H9 (cell line): ENCODE results near the gene PEG3. TPM values are rescaled to one million over a fixed set of nuclear protein-coding genes. Genes with fewer than 3 reads are reported as not detected.

Source experiments
- DNase-seq: peaks from one replicate; pipeline ENCODE4 v3.0.0-alpha.2; 2017
- H2AFZ ChIP-seq: one replicate; pipeline ENCODE4 v1.6.1; 2013; ENCODE audit warnings: mild to moderate bottlenecking, low read length, control low read depth, moderate library complexity
- H2AK5ac ChIP-seq: 2 replicates; pipeline ENCODE4 v1.6.1; 2013; ENCODE audit warnings: low read length, control low read depth, mixed read lengths; ENCODE audit not compliant: insufficient read length
- H2BK120ac ChIP-seq: one replicate; pipeline ENCODE4 v1.6.1; 2013; ENCODE audit warnings: low read depth, mild to moderate bottlenecking, low read length, control low read depth, inconsistent platforms; ENCODE audit not compliant: poor library complexity, severe bottlenecking
- H2BK12ac ChIP-seq: 2 replicates; pipeline ENCODE4 v1.6.1; 2013; ENCODE audit warnings: low read length, control low read depth, mixed read lengths, low read depth; ENCODE audit not compliant: insufficient read length
- H2BK15ac ChIP-seq: 2 replicates; pipeline ENCODE4 v1.6.1; 2013; ENCODE audit warnings: low read depth, low read length, control low read depth
- H2BK20ac ChIP-seq: one replicate; pipeline ENCODE4 v1.6.1; 2013; ENCODE audit warnings: low read depth, mild to moderate bottlenecking, low read length, control low read depth, inconsistent platforms; ENCODE audit not compliant: poor library complexity, severe bottlenecking
- H2BK5ac ChIP-seq: 2 replicates; pipeline ENCODE4 v1.6.1; 2013; ENCODE audit warnings: low read length, control low read depth, mixed read lengths; ENCODE audit not compliant: insufficient read length
- H3K14ac ChIP-seq: 2 replicates; pipeline ENCODE4 v1.6.1; 2013; ENCODE audit warnings: low read length, control low read depth; ENCODE audit not compliant: insufficient read depth
- H3K18ac ChIP-seq: 2 replicates; pipeline ENCODE4 v1.6.1; 2013; ENCODE audit warnings: low read depth, mild to moderate bottlenecking, mixed read lengths, low read length, control low read depth; ENCODE audit not compliant: insufficient read length
- H3K23ac ChIP-seq: 2 replicates; pipeline ENCODE4 v1.6.1; 2013; ENCODE audit warnings: low read length, control low read depth, mixed read lengths, low read depth; ENCODE audit not compliant: insufficient read length
- H3K23me2 ChIP-seq: 2 replicates; pipeline ENCODE4 v1.6.1; 2013; ENCODE audit warnings: low read depth, mild to moderate bottlenecking, mixed read lengths, low read length, control low read depth; ENCODE audit not compliant: insufficient read length, poor library complexity, severe bottlenecking
- H3K27ac ChIP-seq: 2 replicates; pipeline ENCODE4 v1.5.1; 2013; ENCODE audit warnings: low read length, control low read depth, mixed read lengths, low read depth; ENCODE audit not compliant: insufficient read length
- H3K27me3 ChIP-seq: 2 replicates; pipeline ENCODE4 v1.6.1; 2013; ENCODE audit warnings: low read length, control low read depth, inconsistent platforms; ENCODE audit not compliant: insufficient read depth
- H3K4ac ChIP-seq: 2 replicates; pipeline ENCODE4 v1.6.1; 2013; ENCODE audit warnings: low read depth, mild to moderate bottlenecking, control low read depth, inconsistent platforms, low read length, moderate library complexity
- H3K4me1 ChIP-seq: 2 replicates; pipeline ENCODE4 v1.6.1; 2013; ENCODE audit warnings: low read length, control low read depth, inconsistent platforms; ENCODE audit not compliant: insufficient read depth
- H3K4me2 ChIP-seq: 2 replicates; pipeline ENCODE4 v1.6.1; 2013; ENCODE audit warnings: low read length, control low read depth, mixed read lengths; ENCODE audit not compliant: insufficient read length, insufficient read depth
- H3K56ac ChIP-seq: 2 replicates; pipeline ENCODE4 v1.6.1; 2013; ENCODE audit warnings: low read depth, mild to moderate bottlenecking, mixed read lengths, low read length, control low read depth; ENCODE audit not compliant: insufficient read length
- H3K79me1 ChIP-seq: 2 replicates; pipeline ENCODE4 v1.6.1; 2013; ENCODE audit warnings: low read depth, mild to moderate bottlenecking, moderate library complexity, low read length, control low read depth, inconsistent platforms; ENCODE audit not compliant: insufficient read depth, poor library complexity, severe bottlenecking
- H3K79me2 ChIP-seq: 2 replicates; pipeline ENCODE4 v1.6.1; 2013; ENCODE audit warnings: low read length, control low read depth, inconsistent platforms; ENCODE audit not compliant: insufficient read depth
- H3K9ac ChIP-seq: 2 replicates; pipeline ENCODE4 v1.6.1; 2013; ENCODE audit warnings: low read length, control low read depth, mixed read lengths; ENCODE audit not compliant: insufficient read length; ENCODE audit errors: extremely low read depth
- H3K9me3 ChIP-seq: one replicate; pipeline ENCODE4 v1.6.1; 2013; ENCODE audit warnings: low read depth, low read length, inconsistent platforms; ENCODE audit not compliant: control insufficient read depth
- H3T11ph ChIP-seq: one replicate; pipeline ENCODE4 v1.6.1; 2013; ENCODE audit warnings: mild to moderate bottlenecking, low read length, control low read depth, inconsistent platforms
- H4K20me1 ChIP-seq: one replicate; pipeline ENCODE4 v1.6.1; 2013; ENCODE audit not compliant: control insufficient read depth, insufficient read length, insufficient read depth
- H4K5ac ChIP-seq: 2 replicates; pipeline ENCODE4 v1.6.1; 2013; ENCODE audit warnings: low read depth, mild to moderate bottlenecking, mixed read lengths, low read length, control low read depth; ENCODE audit not compliant: insufficient read length
- H4K8ac ChIP-seq: replicated peaks from 2 replicates; pipeline ENCODE4 v1.6.1; 2013; ENCODE audit warnings: low read length, control low read depth, mixed read lengths, low read depth; ENCODE audit not compliant: insufficient read length
- H4K91ac ChIP-seq: 2 replicates; pipeline ENCODE4 v1.6.1; 2013; ENCODE audit warnings: low read depth, mild to moderate bottlenecking, moderate library complexity, mixed read lengths, low read length, control low read depth; ENCODE audit not compliant: insufficient read length
- H3K27ac Mint-ChIP-seq, 3 experiments: 2 replicates in 2 of 3; 3 replicates in 1 of 3; pipeline ENCODE4 v1.8.0; 2020 to 2021; ENCODE audit warnings: mixed read lengths in 3 of 3, mild to moderate bottlenecking in 1 of 3, moderate library complexity in 1 of 3
- H3K27me3 Mint-ChIP-seq: 2 replicates; pipeline ENCODE4 v1.8.0; 2021; ENCODE audit warnings: low read depth, mild to moderate bottlenecking, moderate library complexity, mixed read lengths
- H3K36me3 Mint-ChIP-seq, 3 experiments: 2 replicates in 2 of 3; 3 replicates in 1 of 3; pipeline ENCODE4 v1.8.0; 2020 to 2021; ENCODE audit warnings: low read depth in 3 of 3, mixed read lengths in 3 of 3; ENCODE audit not compliant: insufficient read depth in 1 of 3
- H3K4me1 Mint-ChIP-seq, 2 experiments: 2 replicates each; pipeline ENCODE4 v1.8.0; 2020; ENCODE audit warnings: mixed read lengths in 2 of 2
- H3K4me3 Mint-ChIP-seq, 2 experiments: 2 replicates in 1 of 2; 3 replicates in 1 of 2; pipeline ENCODE4 v1.8.0; 2020 to 2021; ENCODE audit warnings: mild to moderate bottlenecking in 2 of 2, mixed read lengths in 2 of 2, moderate library complexity in 1 of 2
- H3K9me3 Mint-ChIP-seq, 2 experiments: 2 replicates in 1 of 2; 3 replicates in 1 of 2; pipeline ENCODE4 v1.8.0; 2020; ENCODE audit warnings: mild to moderate bottlenecking in 2 of 2, mixed read lengths in 2 of 2, moderate library complexity in 1 of 2
- CTCF ChIP-seq: fragments of 200-600 bp; sonication (generic); conservative IDR thresholded peaks from 3 replicates; pipeline ENCODE4 v1.8.0; 2021; ENCODE audit warnings: antibody characterized with exemption, mild to moderate bottlenecking
- WGBS: extraction: QIAGEN DNeasy Blood & Tissue Kit; methylation state at CpG from one replicate; pipeline ENCODE4 v1.1.7; 2013; ENCODE audit warnings: missing lambda C conversion rate, low lambda C conversion rate, mixed read lengths; ENCODE audit not compliant: insufficient read length; ENCODE audit errors: extremely low coverage; 5-methylcytosine and 5-hydroxymethylcytosine counted together
- total RNA-seq: library from RNA; stranded (reverse); gene quantifications from 2 replicates; pipeline ENCODE4 v1.2.1, GENCODE V29; 2021

The PEG3 gene
- total RNA-seq, 1 experiment from 2014 or later = not detected

DNA sequence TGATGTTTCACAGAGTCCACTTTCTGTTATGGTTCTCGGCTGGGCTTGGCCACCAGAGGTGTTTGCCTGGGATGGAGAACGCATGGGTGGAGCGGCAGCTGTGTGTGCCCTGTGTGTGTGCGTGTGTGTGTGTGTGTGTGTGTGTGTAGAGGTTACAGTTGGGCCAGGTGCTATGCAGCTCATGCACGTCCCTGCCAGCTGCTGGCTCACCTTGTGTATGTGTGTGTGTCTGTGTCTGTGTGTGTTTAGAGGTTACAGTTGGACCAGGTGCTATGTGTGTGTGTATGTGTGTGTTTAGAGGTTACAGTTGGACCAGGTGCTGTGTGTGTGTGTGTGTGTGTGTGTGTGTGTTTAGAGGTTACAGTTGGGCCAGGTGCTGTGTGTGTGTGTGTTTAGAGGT, 33.0 kb upstream of the PEG3 start:
- no peak overlapping the region for H2BK5ac ChIP-seq
- no peak overlapping the region for H3K18ac ChIP-seq
- no peaks in the 10 kb centered on the region for H4K20me1 ChIP-seq
- H3K79me2 ChIP-seq = no peaks in the 10 kb centered on the region
- H3K9me3 ChIP-seq = peaks cover 85% of the 10 kb centered on the region
- Mint-ChIP-seq H3K27me3 (peaks cover 1% of the 10 kb centered on the region), H3K27ac (no peak overlapping the region), H3K9me3 (peaks cover 92 to 95% of the 10 kb centered on the region in 2 experiments), H3K36me3 (peaks cover 18 to 36% (median 36%) of the 10 kb centered on the region in 3 experiments), H3K4me1 (no peaks in the 10 kb centered on the region), H3K4me3 (no peak overlapping the region)
- H3K4me2 ChIP-seq = no peak overlapping the region
- no CpG with 5 or more reads among the region's 5 CpGs for WGBS
- no peak overlapping the region for H2BK15ac ChIP-seq
- H3K56ac ChIP-seq = no peak overlapping the region
- no peak overlapping the region for H3T11ph ChIP-seq
- no peak overlapping the region for H2AFZ ChIP-seq
- H4K5ac ChIP-seq = no peak overlapping the region
- H4K91ac ChIP-seq = no peak overlapping the region
- no peak overlapping the region for H3K23ac ChIP-seq
- no peaks in the 10 kb centered on the region for H3K27me3 ChIP-seq
- H3K4me1 ChIP-seq = no peaks in the 10 kb centered on the region
- H2BK120ac ChIP-seq = no peak overlapping the region
- no peak overlapping the region for H2BK20ac ChIP-seq
- H3K27ac ChIP-seq = no peak overlapping the region
- H3K14ac ChIP-seq = no peak overlapping the region
- H2AK5ac ChIP-seq = no peak overlapping the region
- DNase-seq = no peak
- TF ChIP-seq CTCF = no peak
- H3K23me2 ChIP-seq = no peaks in the 10 kb centered on the region
- H3K4ac ChIP-seq = no peak overlapping the region
- no peaks in the 10 kb centered on the region for H3K79me1 ChIP-seq
- H4K8ac ChIP-seq = no peak overlapping the region
- H3K9ac ChIP-seq = no peak overlapping the region
- no peak overlapping the region for H2BK12ac ChIP-seq
